Astrocyte of the spinal cord (primary cell): ENCODE results near the gene MAPRE3.
A peak's percentile ranks its signal among the peaks of the same experiment; 100 is the strongest.
"Not testable (repeated sequence)": the region's sequence is repeated elsewhere in the genome, so short reads cannot be mapped to it uniquely, and the experiment has no call there.

Experiments
- DNase-seq: peaks from one replicate; pipeline ENCODE4 v3.0.0; 2011; ENCODE audit warnings: low read depth, low spot score
- H3K4me3 ChIP-seq: 2 replicates; pipeline ENCODE4 v1.5.1; 2011; ENCODE audit warnings: low read depth, mild to moderate bottlenecking, low read length, moderate library complexity
- CTCF ChIP-seq: IDR thresholded peaks from 2 replicates; pipeline ENCODE4 v1.5.1; 2012; ENCODE audit warnings: low read depth, mild to moderate bottlenecking, low read length, inconsistent platforms
- in situ Hi-C: cut with HindIII; loops from 2 replicates; pipeline ENCODE4 v1.10.0; 2017; ENCODE audit warnings: low sequenced_read_pairs

Gene MAPRE3

GRCh38 chr2:26970244-26970927 lies at the start of gene MAPRE3:
Gene MAPRE3 (plus strand): TSS chr2:26970637. CDS start chr2:27022219, 51,582 bp downstream.
- no peak for TF ChIP-seq CTCF
- peak within 1 kb of the TSS; percentile 61 for H3K4me3 ChIP-seq
- peak; percentile 61 for DNase-seq
- in situ Hi-C loops = no loop called here

- in situ Hi-C loops = no loop called here
- DNase-seq = no peak
- TF ChIP-seq CTCF = no peak
- H3K4me3 ChIP-seq = no peak overlapping the region
Measured at GRCh38 chr2:26921323-26921722, 49.1 kb upstream of the MAPRE3 start.

GRCh38 chr2:26922405-26923188 lies 47.8 kb upstream of the MAPRE3 start:
- DNase-seq = peak; percentile 53
- TF ChIP-seq CTCF = peak; percentile 72
- in situ Hi-C loops = no loop called here
- no peak overlapping the region for H3K4me3 ChIP-seq

GRCh38 chr2:26923189-26923466 lies 47.3 kb upstream of the MAPRE3 start:
- in situ Hi-C loops, H3K4me3 ChIP-seq, DNase-seq: not testable (repeated sequence)

GRCh38 chr2:26924731-26925099 lies 45.7 kb upstream of the MAPRE3 start:
- TF ChIP-seq CTCF = no peak
- in situ Hi-C loops = no loop called here
- H3K4me3 ChIP-seq = no peak overlapping the region
- DNase-seq = no peak

- no peak for TF ChIP-seq CTCF
- no peak overlapping the region for H3K4me3 ChIP-seq
- in situ Hi-C loops = no loop called here
- no peak for DNase-seq
Measured at GRCh38 chr2:26925100-26925791, 45.2 kb upstream of the MAPRE3 start.

- TF ChIP-seq CTCF = no peak
- in situ Hi-C loops = no loop called here
- no peak for DNase-seq
- H3K4me3 ChIP-seq = no peak overlapping the region
Measured at GRCh38 chr2:26927221-26927620, 43.2 kb upstream of the MAPRE3 start.
